H9 (cell line): ENCODE measurements around the gene CLCN2. TPM values are rescaled to one million over a fixed set of nuclear protein-coding genes. Genes with fewer than 3 reads are reported as not detected.

ENCODE experiments used
- DNase-seq: peaks from one replicate; pipeline ENCODE4 v3.0.0-alpha.2; 2017
- H2AFZ ChIP-seq: one replicate; pipeline ENCODE4 v1.6.1; 2013; ENCODE audit warnings: mild to moderate bottlenecking, low read length, control low read depth, moderate library complexity
- H2AK5ac ChIP-seq: 2 replicates; pipeline ENCODE4 v1.6.1; 2013; ENCODE audit warnings: low read length, control low read depth, mixed read lengths; ENCODE audit not compliant: insufficient read length
- H2BK120ac ChIP-seq: one replicate; pipeline ENCODE4 v1.6.1; 2013; ENCODE audit warnings: low read depth, mild to moderate bottlenecking, low read length, control low read depth, inconsistent platforms; ENCODE audit not compliant: poor library complexity, severe bottlenecking
- H2BK12ac ChIP-seq: 2 replicates; pipeline ENCODE4 v1.6.1; 2013; ENCODE audit warnings: low read length, control low read depth, mixed read lengths, low read depth; ENCODE audit not compliant: insufficient read length
- H2BK15ac ChIP-seq: 2 replicates; pipeline ENCODE4 v1.6.1; 2013; ENCODE audit warnings: low read depth, low read length, control low read depth
- H2BK20ac ChIP-seq: one replicate; pipeline ENCODE4 v1.6.1; 2013; ENCODE audit warnings: low read depth, mild to moderate bottlenecking, low read length, control low read depth, inconsistent platforms; ENCODE audit not compliant: poor library complexity, severe bottlenecking
- H2BK5ac ChIP-seq: 2 replicates; pipeline ENCODE4 v1.6.1; 2013; ENCODE audit warnings: low read length, control low read depth, mixed read lengths; ENCODE audit not compliant: insufficient read length
- H3K14ac ChIP-seq: 2 replicates; pipeline ENCODE4 v1.6.1; 2013; ENCODE audit warnings: low read length, control low read depth; ENCODE audit not compliant: insufficient read depth
- H3K18ac ChIP-seq: 2 replicates; pipeline ENCODE4 v1.6.1; 2013; ENCODE audit warnings: low read depth, mild to moderate bottlenecking, mixed read lengths, low read length, control low read depth; ENCODE audit not compliant: insufficient read length
- H3K23ac ChIP-seq: 2 replicates; pipeline ENCODE4 v1.6.1; 2013; ENCODE audit warnings: low read length, control low read depth, mixed read lengths, low read depth; ENCODE audit not compliant: insufficient read length
- H3K23me2 ChIP-seq: 2 replicates; pipeline ENCODE4 v1.6.1; 2013; ENCODE audit warnings: low read depth, mild to moderate bottlenecking, mixed read lengths, low read length, control low read depth; ENCODE audit not compliant: insufficient read length, poor library complexity, severe bottlenecking
- H3K27ac ChIP-seq: 2 replicates; pipeline ENCODE4 v1.5.1; 2013; ENCODE audit warnings: low read length, control low read depth, mixed read lengths, low read depth; ENCODE audit not compliant: insufficient read length
- H3K27me3 ChIP-seq: 2 replicates; pipeline ENCODE4 v1.6.1; 2013; ENCODE audit warnings: low read length, control low read depth, inconsistent platforms; ENCODE audit not compliant: insufficient read depth
- H3K4ac ChIP-seq: 2 replicates; pipeline ENCODE4 v1.6.1; 2013; ENCODE audit warnings: low read depth, mild to moderate bottlenecking, control low read depth, inconsistent platforms, low read length, moderate library complexity
- H3K4me1 ChIP-seq: 2 replicates; pipeline ENCODE4 v1.6.1; 2013; ENCODE audit warnings: low read length, control low read depth, inconsistent platforms; ENCODE audit not compliant: insufficient read depth
- H3K4me2 ChIP-seq: 2 replicates; pipeline ENCODE4 v1.6.1; 2013; ENCODE audit warnings: low read length, control low read depth, mixed read lengths; ENCODE audit not compliant: insufficient read length, insufficient read depth
- H3K56ac ChIP-seq: 2 replicates; pipeline ENCODE4 v1.6.1; 2013; ENCODE audit warnings: low read depth, mild to moderate bottlenecking, mixed read lengths, low read length, control low read depth; ENCODE audit not compliant: insufficient read length
- H3K79me1 ChIP-seq: 2 replicates; pipeline ENCODE4 v1.6.1; 2013; ENCODE audit warnings: low read depth, mild to moderate bottlenecking, moderate library complexity, low read length, control low read depth, inconsistent platforms; ENCODE audit not compliant: insufficient read depth, poor library complexity, severe bottlenecking
- H3K79me2 ChIP-seq: 2 replicates; pipeline ENCODE4 v1.6.1; 2013; ENCODE audit warnings: low read length, control low read depth, inconsistent platforms; ENCODE audit not compliant: insufficient read depth
- H3K9ac ChIP-seq: 2 replicates; pipeline ENCODE4 v1.6.1; 2013; ENCODE audit warnings: low read length, control low read depth, mixed read lengths; ENCODE audit not compliant: insufficient read length; ENCODE audit errors: extremely low read depth
- H3K9me3 ChIP-seq: one replicate; pipeline ENCODE4 v1.6.1; 2013; ENCODE audit warnings: low read depth, low read length, inconsistent platforms; ENCODE audit not compliant: control insufficient read depth
- H3T11ph ChIP-seq: one replicate; pipeline ENCODE4 v1.6.1; 2013; ENCODE audit warnings: mild to moderate bottlenecking, low read length, control low read depth, inconsistent platforms
- H4K20me1 ChIP-seq: one replicate; pipeline ENCODE4 v1.6.1; 2013; ENCODE audit not compliant: control insufficient read depth, insufficient read length, insufficient read depth
- H4K5ac ChIP-seq: 2 replicates; pipeline ENCODE4 v1.6.1; 2013; ENCODE audit warnings: low read depth, mild to moderate bottlenecking, mixed read lengths, low read length, control low read depth; ENCODE audit not compliant: insufficient read length
- H4K8ac ChIP-seq: replicated peaks from 2 replicates; pipeline ENCODE4 v1.6.1; 2013; ENCODE audit warnings: low read length, control low read depth, mixed read lengths, low read depth; ENCODE audit not compliant: insufficient read length
- H4K91ac ChIP-seq: 2 replicates; pipeline ENCODE4 v1.6.1; 2013; ENCODE audit warnings: low read depth, mild to moderate bottlenecking, moderate library complexity, mixed read lengths, low read length, control low read depth; ENCODE audit not compliant: insufficient read length
- H3K27ac Mint-ChIP-seq, 3 experiments: 2 replicates in 2 of 3; 3 replicates in 1 of 3; pipeline ENCODE4 v1.8.0; 2020 to 2021; ENCODE audit warnings: mixed read lengths in 3 of 3, mild to moderate bottlenecking in 1 of 3, moderate library complexity in 1 of 3
- H3K27me3 Mint-ChIP-seq: 2 replicates; pipeline ENCODE4 v1.8.0; 2021; ENCODE audit warnings: low read depth, mild to moderate bottlenecking, moderate library complexity, mixed read lengths
- H3K36me3 Mint-ChIP-seq, 3 experiments: 2 replicates in 2 of 3; 3 replicates in 1 of 3; pipeline ENCODE4 v1.8.0; 2020 to 2021; ENCODE audit warnings: low read depth in 3 of 3, mixed read lengths in 3 of 3; ENCODE audit not compliant: insufficient read depth in 1 of 3
- H3K4me1 Mint-ChIP-seq, 2 experiments: 2 replicates each; pipeline ENCODE4 v1.8.0; 2020; ENCODE audit warnings: mixed read lengths in 2 of 2
- H3K4me3 Mint-ChIP-seq, 2 experiments: 2 replicates in 1 of 2; 3 replicates in 1 of 2; pipeline ENCODE4 v1.8.0; 2020 to 2021; ENCODE audit warnings: mild to moderate bottlenecking in 2 of 2, mixed read lengths in 2 of 2, moderate library complexity in 1 of 2
- H3K9me3 Mint-ChIP-seq, 2 experiments: 2 replicates in 1 of 2; 3 replicates in 1 of 2; pipeline ENCODE4 v1.8.0; 2020; ENCODE audit warnings: mild to moderate bottlenecking in 2 of 2, mixed read lengths in 2 of 2, moderate library complexity in 1 of 2
- WGBS: extraction: QIAGEN DNeasy Blood & Tissue Kit; methylation state at CpG from one replicate; pipeline ENCODE4 v1.1.7; 2013; ENCODE audit warnings: missing lambda C conversion rate, low lambda C conversion rate, mixed read lengths; ENCODE audit not compliant: insufficient read length; ENCODE audit errors: extremely low coverage; 5-methylcytosine and 5-hydroxymethylcytosine counted together
- total RNA-seq: library from RNA; stranded (reverse); gene quantifications from 2 replicates; pipeline ENCODE4 v1.2.1, GENCODE V29; 2021
- TF ChIP-seq, protein P1 (sequence below): fragments of 200-600 bp; sonication (generic); conservative IDR thresholded peaks from 3 replicates; pipeline ENCODE4 v1.8.0; 2021; ENCODE audit warnings: antibody characterized with exemption, mild to moderate bottlenecking

Gene CLCN2
- total RNA-seq, 1 experiment from 2014 or later, result 17.2 TPM

DNA sequence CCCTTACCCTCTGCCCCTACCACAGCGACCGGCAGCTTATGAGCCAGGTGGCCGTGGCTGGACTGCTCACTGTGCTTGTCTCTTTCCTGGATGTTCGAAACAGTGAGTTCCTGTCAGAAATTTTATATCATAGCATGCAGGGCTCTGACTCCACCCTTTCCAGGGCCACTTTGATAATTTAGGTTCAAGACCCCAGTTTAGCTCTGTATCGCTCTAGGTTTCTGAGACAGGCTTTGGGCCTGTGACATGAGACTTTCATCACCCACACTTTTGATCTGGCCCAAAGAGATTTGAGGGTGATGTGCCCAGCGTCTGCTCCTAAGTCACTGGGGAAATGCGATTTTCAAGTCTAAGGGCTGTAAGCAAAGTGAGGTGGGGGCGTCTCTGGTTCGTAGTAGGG lies 53.5 kb downstream of the CLCN2 start:
- Mint-ChIP-seq H3K36me3 (peaks cover 59 to 72% (median 63%) of the 10 kb centered on the region in 3 experiments), H3K27me3 (no peaks in the 10 kb centered on the region), H3K9me3 (no peaks in the 10 kb centered on the region; a peak in 1 of 5 replicates), H3K4me3 (no peak overlapping the region), H3K4me1 (no peaks in the 10 kb centered on the region; a peak in 1 of 4 replicates), H3K27ac (peak overlapping the region in 1 of 3 experiments; percentile 60; a peak in 1 of 7 replicates)
- no peaks in the 10 kb centered on the region for H3K4me1 ChIP-seq
- no peak for DNase-seq
- H3K9ac ChIP-seq, result no peak overlapping the region
- H3K79me2 ChIP-seq, result no peaks in the 10 kb centered on the region
- H3K27me3 ChIP-seq, result no peaks in the 10 kb centered on the region
- H3K4ac ChIP-seq, result no peak overlapping the region
- H3T11ph ChIP-seq, result no peak overlapping the region
- no peak overlapping the region for H4K5ac ChIP-seq
- H3K79me1 ChIP-seq, result no peaks in the 10 kb centered on the region
- no CpG with 5 or more reads among the region's 9 CpGs for WGBS
- no peak overlapping the region for H2BK5ac ChIP-seq
- H3K23ac ChIP-seq, result no peak overlapping the region
- no peaks in the 10 kb centered on the region for H3K23me2 ChIP-seq
- H3K4me2 ChIP-seq, result no peak overlapping the region
- no peak overlapping the region for H2BK120ac ChIP-seq
- H2BK20ac ChIP-seq, result no peak overlapping the region
- H3K9me3 ChIP-seq, result no peaks in the 10 kb centered on the region
- no peak overlapping the region for H2AFZ ChIP-seq
- H2BK12ac ChIP-seq, result no peak overlapping the region
- peaks cover 2% of the 10 kb centered on the region for H4K20me1 ChIP-seq
- no peak overlapping the region for H4K8ac ChIP-seq
- no peak overlapping the region for H3K56ac ChIP-seq
- TF ChIP-seq, protein P1, sequence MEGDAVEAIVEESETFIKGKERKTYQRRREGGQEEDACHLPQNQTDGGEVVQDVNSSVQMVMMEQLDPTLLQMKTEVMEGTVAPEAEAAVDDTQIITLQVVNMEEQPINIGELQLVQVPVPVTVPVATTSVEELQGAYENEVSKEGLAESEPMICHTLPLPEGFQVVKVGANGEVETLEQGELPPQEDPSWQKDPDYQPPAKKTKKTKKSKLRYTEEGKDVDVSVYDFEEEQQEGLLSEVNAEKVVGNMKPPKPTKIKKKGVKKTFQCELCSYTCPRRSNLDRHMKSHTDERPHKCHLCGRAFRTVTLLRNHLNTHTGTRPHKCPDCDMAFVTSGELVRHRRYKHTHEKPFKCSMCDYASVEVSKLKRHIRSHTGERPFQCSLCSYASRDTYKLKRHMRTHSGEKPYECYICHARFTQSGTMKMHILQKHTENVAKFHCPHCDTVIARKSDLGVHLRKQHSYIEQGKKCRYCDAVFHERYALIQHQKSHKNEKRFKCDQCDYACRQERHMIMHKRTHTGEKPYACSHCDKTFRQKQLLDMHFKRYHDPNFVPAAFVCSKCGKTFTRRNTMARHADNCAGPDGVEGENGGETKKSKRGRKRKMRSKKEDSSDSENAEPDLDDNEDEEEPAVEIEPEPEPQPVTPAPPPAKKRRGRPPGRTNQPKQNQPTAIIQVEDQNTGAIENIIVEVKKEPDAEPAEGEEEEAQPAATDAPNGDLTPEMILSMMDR, result no peak
- no peak overlapping the region for H3K18ac ChIP-seq
- no peak overlapping the region for H3K14ac ChIP-seq
- no peak overlapping the region for H3K27ac ChIP-seq
- H2BK15ac ChIP-seq, result no peak overlapping the region
- no peak overlapping the region for H2AK5ac ChIP-seq
- H4K91ac ChIP-seq, result no peak overlapping the region
